GM18502 (cell line): ENCODE data around the gene ATP2A2.
"Not testable (repeated sequence)": the region's sequence is repeated elsewhere in the genome, so short reads cannot be mapped to it uniquely, and the experiment has no call there.

Experiments
- ATAC-seq: cut with Tn5 transposase; IDR thresholded peaks from one replicate; pipeline ENCODE4 v1.9.1; 2021; ENCODE audit warnings: mild to moderate bottlenecking; ENCODE audit not compliant: unreplicated experiment, poor library complexity

The ATP2A2 gene

GRCh38 chr12:110339184-110339952, 58.3 kb downstream of the ATP2A2 start:
- no peak for ATAC-seq

- ATAC-seq: not testable (repeated sequence)
Measured at GRCh38 chr12:110340261-110340660, 59.2 kb downstream of the ATP2A2 start.

GRCh38 chr12:110340706-110341105, 59.7 kb downstream of the ATP2A2 start:
- no peak for ATAC-seq

- ATAC-seq: no peak
Measured at GRCh38 chr12:110342157-110342556, 61.1 kb downstream of the ATP2A2 start.

- no peak for ATAC-seq
Measured at GRCh38 chr12:110343114-110343513, 62.1 kb downstream of the ATP2A2 start.

GRCh38 chr12:110343736-110344555, 62.9 kb downstream of the ATP2A2 start:
- ATAC-seq: no peak

GRCh38 chr12:110344657-110345056, 63.6 kb downstream of the ATP2A2 start:
- ATAC-seq: no peak

- ATAC-seq: no peak
Measured at GRCh38 chr12:110345176-110345661, 64.2 kb downstream of the ATP2A2 start.

- ATAC-seq: no peak
Measured at GRCh38 chr12:110345963-110346362, 64.9 kb downstream of the ATP2A2 start.

- no peak for ATAC-seq
Measured at GRCh38 chr12:110347767-110348166, 66.7 kb downstream of the ATP2A2 start.

- ATAC-seq: no peak
Measured at GRCh38 chr12:110348431-110349059, 67.5 kb downstream of the ATP2A2 start.

- no peak for ATAC-seq
Measured at GRCh38 chr12:110349096-110349495, 68.0 kb downstream of the ATP2A2 start.

- no peak for ATAC-seq
Measured at GRCh38 chr12:110349514-110350151, 68.6 kb downstream of the ATP2A2 start.

GRCh38 chr12:110351119-110351518, 70.1 kb downstream of the ATP2A2 start:
- no peak for ATAC-seq

GRCh38 chr12:110352401-110352800, 71.4 kb downstream of the ATP2A2 start:
- no peak for ATAC-seq

- ATAC-seq: no peak
Measured at GRCh38 chr12:110353211-110353965, 72.3 kb downstream of the ATP2A2 start.

GRCh38 chr12:110354172-110354780, 73.2 kb downstream of the ATP2A2 start:
- no peak for ATAC-seq

GRCh38 chr12:110355073-110355472, 74.0 kb downstream of the ATP2A2 start:
- no peak for ATAC-seq

- not testable (repeated sequence) for ATAC-seq
Measured at GRCh38 chr12:110358384-110359097, 77.5 kb downstream of the ATP2A2 start.
